AG09319 (cell line): ENCODE data around the gene UBE2E2.

ENCODE experiments used
- DNase-seq: peaks from one replicate; pipeline ENCODE4 v3.0.0-alpha.2; 2010; ENCODE audit warnings: low read depth; ENCODE audit errors: extremely low read depth
- TF ChIP-seq, protein P1 (sequence below): IDR thresholded peaks from 2 replicates; pipeline ENCODE4 v1.5.1; 2011; ENCODE audit warnings: low read depth, mild to moderate bottlenecking, inconsistent platforms, low read length, moderate library complexity

The UBE2E2 gene

DNA sequence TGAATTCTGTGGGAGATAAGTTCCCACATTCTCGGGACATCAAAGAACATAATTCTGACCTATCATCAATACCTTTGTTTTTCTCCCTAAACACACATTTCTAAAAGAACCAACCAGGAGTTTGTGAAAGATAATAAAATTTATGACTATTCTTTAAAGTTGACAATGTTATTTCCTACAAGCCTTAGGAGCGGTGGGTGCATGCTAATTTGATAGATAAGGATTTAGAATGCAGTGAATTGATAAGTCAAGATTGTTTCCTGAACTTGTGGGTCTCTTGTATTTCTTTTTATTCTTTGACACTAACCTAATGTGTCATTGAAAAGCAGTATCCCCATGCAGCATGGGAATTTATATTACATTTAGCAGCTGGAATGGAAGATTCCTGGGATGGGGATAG lies 10.3 kb upstream of the UBE2E2 start:
- DNase-seq: no peak
- TF ChIP-seq, protein P1, sequence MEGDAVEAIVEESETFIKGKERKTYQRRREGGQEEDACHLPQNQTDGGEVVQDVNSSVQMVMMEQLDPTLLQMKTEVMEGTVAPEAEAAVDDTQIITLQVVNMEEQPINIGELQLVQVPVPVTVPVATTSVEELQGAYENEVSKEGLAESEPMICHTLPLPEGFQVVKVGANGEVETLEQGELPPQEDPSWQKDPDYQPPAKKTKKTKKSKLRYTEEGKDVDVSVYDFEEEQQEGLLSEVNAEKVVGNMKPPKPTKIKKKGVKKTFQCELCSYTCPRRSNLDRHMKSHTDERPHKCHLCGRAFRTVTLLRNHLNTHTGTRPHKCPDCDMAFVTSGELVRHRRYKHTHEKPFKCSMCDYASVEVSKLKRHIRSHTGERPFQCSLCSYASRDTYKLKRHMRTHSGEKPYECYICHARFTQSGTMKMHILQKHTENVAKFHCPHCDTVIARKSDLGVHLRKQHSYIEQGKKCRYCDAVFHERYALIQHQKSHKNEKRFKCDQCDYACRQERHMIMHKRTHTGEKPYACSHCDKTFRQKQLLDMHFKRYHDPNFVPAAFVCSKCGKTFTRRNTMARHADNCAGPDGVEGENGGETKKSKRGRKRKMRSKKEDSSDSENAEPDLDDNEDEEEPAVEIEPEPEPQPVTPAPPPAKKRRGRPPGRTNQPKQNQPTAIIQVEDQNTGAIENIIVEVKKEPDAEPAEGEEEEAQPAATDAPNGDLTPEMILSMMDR: no peak

GRCh38 chr3:23193831-23194230 lies 9.3 kb upstream of the UBE2E2 start:
- DNase-seq: no peak
- TF ChIP-seq, protein P1: no peak

GRCh38 chr3:23198801-23199200 lies 4.3 kb upstream of the UBE2E2 start:
- peak; percentile 39 for DNase-seq
- TF ChIP-seq, protein P1: no peak

DNA sequence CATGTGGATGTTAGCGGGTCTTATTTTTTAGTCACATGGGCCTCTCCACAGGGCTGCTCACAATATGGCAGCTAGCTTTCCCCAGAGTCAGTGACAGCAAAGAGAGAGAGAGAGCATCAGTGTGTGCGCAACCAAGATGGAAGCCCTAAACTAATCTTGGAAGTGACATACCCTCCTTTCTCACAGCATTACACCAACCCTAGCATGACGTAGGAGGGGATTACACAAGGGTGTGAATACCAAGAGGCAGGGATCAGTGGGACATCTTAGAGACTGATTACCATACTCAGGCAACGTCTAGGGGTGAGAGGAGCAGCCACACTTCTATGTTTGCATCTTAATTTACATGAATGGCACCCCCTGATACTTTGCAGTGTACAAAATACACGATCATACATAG lies 3.5 kb upstream of the UBE2E2 start:
- TF ChIP-seq, protein P1: no peak
- DNase-seq: no peak

GRCh38 chr3:23201154-23201838 lies 1.8 kb upstream of the UBE2E2 start:
- no peak for DNase-seq
- TF ChIP-seq, protein P1: no peak

DNA sequence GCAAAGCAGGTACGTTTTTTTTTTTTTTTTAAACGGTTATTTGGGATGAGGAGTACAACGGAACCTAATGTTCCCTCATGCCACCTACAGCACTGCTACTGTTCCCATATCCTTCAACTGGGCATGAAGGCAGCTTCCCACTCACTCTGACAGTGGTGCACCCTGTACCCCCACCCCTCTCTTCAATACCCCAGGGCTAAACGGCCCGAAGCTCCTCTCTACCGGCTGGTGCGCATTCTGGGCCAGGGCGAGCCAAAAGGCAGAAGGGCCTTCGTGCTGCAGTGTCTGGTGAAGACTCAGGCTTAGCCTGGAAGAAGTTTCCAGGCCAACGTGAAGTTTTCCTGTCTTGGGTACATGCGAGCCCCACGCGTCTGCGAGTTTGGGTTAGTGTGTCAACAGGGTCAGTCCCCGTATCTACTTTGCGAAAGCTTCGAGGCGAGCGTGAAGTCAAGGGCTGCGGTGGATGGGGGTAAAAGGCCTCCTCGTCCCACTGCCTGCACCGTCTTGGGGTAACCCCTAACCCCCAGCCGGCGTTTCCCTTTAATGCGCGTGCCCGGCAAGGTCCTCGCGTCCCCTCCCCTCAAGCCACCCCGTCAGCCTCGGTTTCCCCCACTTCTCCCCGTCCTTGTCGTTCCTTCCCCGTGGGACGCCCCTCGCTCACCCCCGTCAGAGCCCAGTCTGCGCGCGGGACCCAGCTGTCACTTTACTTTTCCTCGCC lies 765 bp upstream of the UBE2E2 start:
- DNase-seq: no peak
- TF ChIP-seq, protein P1: no peak

DNA sequence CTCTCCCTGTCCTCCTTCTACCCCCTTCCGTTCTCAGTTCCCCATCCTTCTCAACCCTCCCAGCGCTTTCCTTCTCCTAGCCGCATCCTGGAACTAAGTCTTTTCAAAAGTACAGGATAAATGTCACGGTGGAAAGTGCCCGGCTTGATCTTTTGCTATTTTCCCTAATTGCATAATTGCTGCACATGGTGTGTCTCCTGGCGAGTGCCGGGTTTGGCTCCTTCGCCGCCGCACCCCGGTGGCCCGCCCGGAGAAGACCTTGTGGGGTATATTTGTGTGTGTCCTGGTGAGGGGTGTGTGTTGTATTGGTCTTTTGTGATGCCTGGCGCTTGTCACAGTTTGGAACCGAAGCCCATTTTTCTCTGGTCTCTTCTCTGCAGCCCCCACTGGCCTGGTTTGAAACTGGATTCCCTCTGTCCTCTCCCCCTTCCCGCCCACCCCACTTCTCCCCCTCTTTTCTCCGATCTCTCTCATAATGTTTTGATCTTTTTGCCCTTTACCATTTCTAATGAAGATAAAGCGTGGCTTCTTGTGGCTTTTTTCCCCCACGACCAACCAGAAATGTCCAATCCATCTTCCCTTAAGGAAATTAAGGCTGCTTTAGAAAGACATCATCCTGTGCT lies 692 bp downstream of the UBE2E2 start:
- TF ChIP-seq, protein P1: no peak
- DNase-seq: no peak
